Astrocyte (in vitro differentiated cells and primary cell): ENCODE measurements around the gene GARIN5B.

ENCODE experiments used
- CTCF ChIP-seq: IDR thresholded peaks from 2 replicates; pipeline ENCODE4 v1.5.1; 2011; ENCODE audit warnings: low read depth, mild to moderate bottlenecking, inconsistent platforms, low read length, moderate library complexity; ENCODE audit not compliant: insufficient read depth
- EZH2 ChIP-seq: IDR thresholded peaks from 2 replicates; pipeline ENCODE4 v1.6.1; 2012; ENCODE audit warnings: mild to moderate bottlenecking, low read length, inconsistent platforms; ENCODE audit not compliant: insufficient read depth

GRCh38 chr19:55405638-55406037 lies 42.6 kb upstream of the GARIN5B start:
- TF ChIP-seq CTCF: no peak
- no peak for TF ChIP-seq EZH2
